Activated CD4-positive, alpha-beta T cell treated with anti-CD3 and anti-CD28 coated beads, Interleukin-2, amount 50 U/mL, for 16 hours (primary cell): ENCODE measurements around the gene SEC14L6.
A peak's percentile ranks its signal among the peaks of the same experiment; 100 is the strongest.
"Not testable (repeated sequence)": the region's sequence is repeated elsewhere in the genome, so short reads cannot be mapped to it uniquely, and the experiment has no call there.

Source experiments
- DNase-seq: peaks from one replicate; pipeline ENCODE4 v3.0.0-alpha.2; 2020

The SEC14L6 gene

GRCh38 chr22:30565341-30565740, 18.8 kb upstream of the SEC14L6 start:
- no peak for DNase-seq

- no peak for DNase-seq
Measured at GRCh38 chr22:30564761-30565119, 18.2 kb upstream of the SEC14L6 start.

- no peak for DNase-seq
Measured at GRCh38 chr22:30564045-30564760, 17.7 kb upstream of the SEC14L6 start.

GRCh38 chr22:30562366-30562765, 15.8 kb upstream of the SEC14L6 start:
- DNase-seq, result no peak

GRCh38 chr22:30561402-30562189, 15.1 kb upstream of the SEC14L6 start:
- DNase-seq, result no peak

GRCh38 chr22:30560643-30561202, 14.2 kb upstream of the SEC14L6 start:
- DNase-seq, result peak; percentile 6

GRCh38 chr22:30559889-30560288, 13.3 kb upstream of the SEC14L6 start:
- DNase-seq, result no peak

- DNase-seq, result no peak
Measured at GRCh38 chr22:30557243-30557642, 10.7 kb upstream of the SEC14L6 start.

GRCh38 chr22:30556388-30556787, 9.8 kb upstream of the SEC14L6 start:
- no peak for DNase-seq

- no peak for DNase-seq
Measured at GRCh38 chr22:30555282-30556210, 9.0 kb upstream of the SEC14L6 start.

GRCh38 chr22:30553971-30554370, 7.4 kb upstream of the SEC14L6 start:
- no peak for DNase-seq

- DNase-seq, result no peak
Measured at GRCh38 chr22:30552719-30553118, 6.2 kb upstream of the SEC14L6 start.

GRCh38 chr22:30551813-30552212, 5.3 kb upstream of the SEC14L6 start:
- not testable (repeated sequence) for DNase-seq

GRCh38 chr22:30547188-30547587, 647 bp upstream of the SEC14L6 start:
- no peak for DNase-seq

GRCh38 chr22:30542811-30543188, 3.7 kb downstream of the SEC14L6 start:
- DNase-seq, result no peak

- DNase-seq, result no peak
Measured at GRCh38 chr22:30541961-30542810, 4.4 kb downstream of the SEC14L6 start.

GRCh38 chr22:30541511-30541910, 5.0 kb downstream of the SEC14L6 start:
- DNase-seq, result not testable (repeated sequence)

- DNase-seq, result no peak
Measured at GRCh38 chr22:30539368-30539767, 7.2 kb downstream of the SEC14L6 start.

- DNase-seq, result no peak
Measured at GRCh38 chr22:30538280-30538679, 8.3 kb downstream of the SEC14L6 start.

- DNase-seq, result no peak
Measured at GRCh38 chr22:30537083-30537731, 9.3 kb downstream of the SEC14L6 start.

- DNase-seq, result no peak
Measured at GRCh38 chr22:30535182-30535581, 11.4 kb downstream of the SEC14L6 start.
